AG20443 (cell line): ENCODE results near the gene WDFY2.
A peak's percentile ranks its signal among the peaks of the same experiment; 100 is the strongest.

ENCODE experiments used
- DNase-seq: peaks from one replicate; pipeline ENCODE4 v3.0.0; 2012; ENCODE audit warnings: low spot score, mixed read lengths

Gene WDFY2

GRCh38 chr13:51771418-51772104, 187.3 kb downstream of the WDFY2 start:
- DNase-seq = no peak

GRCh38 chr13:51772105-51772455, 187.8 kb downstream of the WDFY2 start:
- no peak for DNase-seq

GRCh38 chr13:51772781-51773180, 188.5 kb downstream of the WDFY2 start:
- DNase-seq = no peak

GRCh38 chr13:51773515-51773914, 189.3 kb downstream of the WDFY2 start:
- no peak for DNase-seq

- DNase-seq = no peak
Measured at GRCh38 chr13:51776179-51776578, 191.9 kb downstream of the WDFY2 start.

- DNase-seq = no peak
Measured at GRCh38 chr13:51777921-51778320, 193.7 kb downstream of the WDFY2 start.

GRCh38 chr13:51778392-51778791, 194.1 kb downstream of the WDFY2 start:
- DNase-seq = no peak

- DNase-seq = no peak
Measured at GRCh38 chr13:51780099-51780498, 195.8 kb downstream of the WDFY2 start.

GRCh38 chr13:51781246-51782022, 197.2 kb downstream of the WDFY2 start:
- DNase-seq = peak; percentile 37

- no peak for DNase-seq
Measured at GRCh38 chr13:51782026-51782710, 197.9 kb downstream of the WDFY2 start.

GRCh38 chr13:51783428-51784094, 199.3 kb downstream of the WDFY2 start:
- DNase-seq = no peak

- no peak for DNase-seq
Measured at GRCh38 chr13:51784097-51784496, 199.8 kb downstream of the WDFY2 start.

GRCh38 chr13:51785712-51786424, 201.6 kb downstream of the WDFY2 start:
- DNase-seq = no peak

GRCh38 chr13:51786425-51787265, 202.4 kb downstream of the WDFY2 start:
- DNase-seq = no peak

GRCh38 chr13:51793570-51794271, 209.5 kb downstream of the WDFY2 start:
- DNase-seq = peak; percentile 74

- no peak for DNase-seq
Measured at GRCh38 chr13:51794964-51795363, 210.7 kb downstream of the WDFY2 start.

- DNase-seq = no peak
Measured at GRCh38 chr13:51795419-51795818, 211.2 kb downstream of the WDFY2 start.

GRCh38 chr13:51796546-51796945, 212.3 kb downstream of the WDFY2 start:
- DNase-seq = no peak

GRCh38 chr13:51797664-51798488, 213.6 kb downstream of the WDFY2 start:
- DNase-seq = peak; percentile 32
